NCI-H2171 treated with DMSO at 0.1 percent for 48 hours (cell line): ENCODE results near the gene PIP5K1B.
A peak's percentile ranks its signal among the peaks of the same experiment; 100 is the strongest.

ENCODE experiments used
- DNase-seq: peaks from one replicate; lab custom pipeline; 2025; lab: John Stamatoyannopoulos, UW

The PIP5K1B gene

DNA sequence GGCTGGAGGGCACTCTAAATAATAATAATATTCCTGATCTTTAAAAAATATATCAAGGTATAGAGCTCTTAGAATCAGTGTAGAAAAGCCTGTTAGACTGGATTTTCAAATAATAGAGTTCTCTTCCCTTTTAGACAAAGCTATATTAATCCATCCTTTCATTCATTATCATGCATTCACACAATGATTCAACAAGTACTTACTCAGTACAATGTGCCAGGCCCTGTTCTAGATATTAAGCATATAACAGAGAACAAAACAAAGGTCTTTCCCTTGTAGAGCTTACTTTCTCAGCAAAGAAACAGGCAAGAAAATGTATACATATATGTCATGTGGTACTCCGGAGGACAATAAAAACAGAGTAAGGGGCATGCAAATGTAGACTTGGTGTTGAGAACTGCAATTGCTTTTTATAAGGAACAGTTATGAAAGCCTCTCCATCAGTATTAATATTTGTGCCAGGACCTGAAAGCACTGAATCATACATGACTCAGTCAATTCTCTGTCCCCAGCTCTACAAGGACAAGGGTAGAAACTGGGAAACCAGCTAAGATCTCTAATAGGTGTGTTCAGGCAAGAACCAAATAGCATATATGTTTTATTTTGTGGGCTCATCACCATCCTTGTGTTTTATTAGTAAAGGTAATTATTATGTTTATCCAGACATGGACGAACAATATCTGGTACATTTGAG is 72.2 kb downstream of the PIP5K1B start:
- no peak for DNase-seq

DNA sequence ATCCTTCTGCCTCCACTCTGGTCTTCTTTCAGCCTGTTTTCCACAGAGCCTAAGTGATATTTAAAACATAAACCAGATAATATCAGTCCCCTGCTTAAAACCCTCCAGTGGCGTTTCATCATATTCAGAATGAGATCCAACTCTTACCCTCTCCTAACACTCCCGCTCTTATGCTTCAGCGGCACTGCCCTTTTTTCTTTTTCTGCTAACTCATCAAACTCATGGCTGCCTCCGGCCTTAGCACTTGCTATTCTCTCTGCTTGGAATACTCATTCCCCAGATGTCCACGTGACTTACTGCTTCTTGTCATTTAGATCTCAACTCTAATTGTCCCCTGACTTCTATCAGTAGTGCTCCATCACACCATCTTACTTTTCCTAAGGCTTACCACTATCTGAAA is 73.6 kb downstream of the PIP5K1B start:
- DNase-seq = no peak

DNA sequence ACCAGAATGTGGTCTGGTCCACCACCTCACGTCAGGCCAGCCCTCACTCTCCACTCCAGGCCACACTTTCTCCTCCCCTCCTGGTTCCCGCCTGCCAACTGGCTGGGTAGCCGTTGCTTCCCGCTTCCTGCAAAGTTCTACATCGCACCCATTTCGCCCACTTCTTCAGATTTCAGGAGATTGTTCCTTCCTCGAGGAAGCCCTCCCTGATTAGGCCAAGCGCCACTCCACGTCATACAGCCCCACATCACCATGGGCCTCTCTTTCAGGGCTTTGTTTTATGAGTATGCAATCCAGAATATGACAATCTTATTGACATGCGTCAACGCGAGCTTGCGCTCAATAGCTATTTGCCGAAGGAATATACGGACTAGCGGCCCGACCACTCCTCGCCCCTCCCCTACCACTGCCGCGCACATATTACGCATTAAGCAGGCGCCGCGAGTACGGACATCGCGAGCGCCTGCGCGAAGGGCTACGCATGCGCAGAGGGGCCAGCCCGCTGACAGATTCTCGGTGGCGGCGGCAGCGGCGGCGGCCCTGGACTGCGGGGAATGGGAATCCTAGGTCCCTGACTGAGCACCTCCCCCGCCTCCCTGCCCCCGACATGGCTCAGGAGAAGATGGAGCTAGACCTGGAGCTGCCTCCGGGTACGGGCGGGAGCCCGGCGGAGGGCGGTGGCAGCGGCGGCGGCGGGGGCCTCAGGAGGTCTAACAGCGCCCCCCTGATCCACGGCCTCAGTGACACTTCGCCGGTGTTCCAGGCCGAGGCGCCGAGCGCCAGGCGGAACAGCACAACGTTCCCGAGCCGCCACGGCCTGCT is 74.7 kb downstream of the PIP5K1B start:
- DNase-seq = peak; percentile 91

DNA sequence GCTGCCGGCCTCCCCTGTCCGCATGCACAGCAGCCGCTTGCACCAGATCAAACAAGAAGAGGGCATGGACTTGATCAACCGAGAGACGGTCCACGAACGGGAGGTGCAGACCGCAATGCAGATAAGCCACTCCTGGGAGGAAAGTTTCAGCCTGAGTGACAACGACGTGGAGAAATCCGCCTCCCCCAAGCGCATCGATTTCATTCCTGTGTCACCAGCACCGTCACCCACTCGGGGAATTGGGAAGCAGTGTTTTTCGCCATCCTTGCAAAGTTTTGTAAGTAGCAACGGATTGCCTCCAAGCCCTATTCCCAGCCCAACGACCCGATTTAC is 75.3 kb downstream of the PIP5K1B start:
- no peak for DNase-seq

DNA sequence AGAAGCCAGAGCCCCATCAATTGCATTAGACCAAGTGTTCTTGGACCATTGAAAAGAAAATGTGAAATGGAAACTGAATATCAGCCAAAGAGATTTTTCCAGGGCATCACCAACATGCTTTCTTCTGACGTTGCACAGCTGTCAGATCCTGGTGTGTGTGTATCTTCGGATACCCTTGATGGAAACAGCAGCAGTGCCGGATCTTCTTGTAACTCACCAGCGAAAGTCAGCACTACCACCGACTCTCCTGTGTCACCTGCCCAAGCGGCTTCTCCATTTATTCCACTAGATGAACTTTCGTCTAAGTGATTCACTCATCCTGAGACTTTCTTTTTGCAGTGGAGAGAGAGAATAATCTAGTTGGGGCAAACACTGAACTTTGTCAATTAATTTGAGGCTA is 75.7 kb downstream of the PIP5K1B start:
- DNase-seq = no peak

DNA sequence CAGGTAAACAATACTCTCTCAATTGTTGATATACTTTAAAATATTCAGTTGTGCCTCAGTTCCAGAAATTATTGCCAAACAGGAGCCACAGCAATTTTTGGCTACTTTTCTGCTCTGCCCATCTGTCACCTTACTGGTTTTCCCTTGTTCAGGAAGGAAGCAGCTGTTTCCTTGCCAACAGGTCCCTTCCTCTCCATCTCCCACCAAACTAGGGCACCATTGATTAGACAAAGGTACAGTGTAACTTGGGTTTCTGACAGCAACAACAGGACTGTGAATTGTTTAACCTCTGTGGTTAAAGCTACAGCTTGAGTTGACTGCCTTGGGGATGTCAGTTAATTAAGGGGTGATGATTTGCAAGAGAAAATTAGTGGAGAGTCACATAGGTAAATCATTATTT is 76.9 kb downstream of the PIP5K1B start:
- DNase-seq = no peak

DNA sequence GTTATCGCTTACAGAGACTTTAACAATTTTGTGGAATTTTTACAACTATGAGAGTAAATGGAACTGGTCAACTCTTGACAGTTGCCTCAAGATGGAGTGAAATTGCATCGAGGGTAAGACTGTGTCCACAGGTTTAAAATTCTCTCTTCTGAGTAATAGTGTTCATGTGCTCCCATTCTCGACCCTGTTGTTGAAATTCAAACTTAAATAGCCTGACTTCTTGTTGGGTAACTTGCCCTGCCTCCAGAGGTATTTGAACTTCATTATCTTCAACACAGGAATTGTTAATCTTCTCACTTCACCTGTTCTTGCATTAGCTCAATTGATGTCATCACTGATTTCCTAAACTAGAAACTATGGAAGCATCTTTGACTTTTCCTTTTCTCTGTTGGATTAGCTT is 77.5 kb downstream of the PIP5K1B start:
- no peak for DNase-seq

DNA sequence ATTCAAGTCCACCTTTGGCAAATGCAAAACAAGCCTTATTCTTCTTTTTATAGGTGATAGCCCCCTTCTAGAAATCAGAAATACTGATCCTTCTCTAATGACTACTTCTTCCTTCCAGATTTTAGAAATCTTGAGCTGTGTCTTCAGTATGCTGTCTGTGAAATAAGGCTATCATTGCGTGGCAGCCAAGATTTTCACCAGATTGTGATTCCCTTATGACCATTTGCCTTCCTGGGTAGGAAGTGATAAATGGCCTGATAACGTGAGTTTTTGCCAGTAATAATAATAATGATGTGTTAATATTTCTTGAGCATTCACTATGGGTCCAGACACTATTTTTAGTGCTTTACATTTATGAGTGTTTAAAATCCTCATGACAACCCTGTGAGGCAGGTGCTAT is 80.9 kb downstream of the PIP5K1B start:
- no peak for DNase-seq

DNA sequence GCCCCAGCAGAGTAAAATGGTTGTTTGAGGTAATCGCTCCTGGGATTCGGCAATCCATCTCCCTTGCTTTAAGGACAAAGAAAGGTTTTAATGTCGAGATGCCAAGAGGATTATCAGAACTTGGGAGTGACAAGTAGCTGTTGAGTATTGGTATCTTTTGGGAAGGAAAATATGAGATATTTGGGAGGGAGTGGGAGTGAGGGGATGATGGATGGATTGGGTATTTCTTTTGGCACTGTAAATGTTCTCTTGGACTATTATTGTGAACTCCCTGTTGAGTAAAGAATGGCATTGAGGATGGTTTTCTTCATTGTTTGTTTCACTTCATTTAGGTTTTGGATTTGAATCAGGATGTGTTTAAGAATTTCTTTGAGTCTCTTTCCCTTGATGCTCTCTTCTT is 86.1 kb downstream of the PIP5K1B start:
- DNase-seq = no peak

DNA sequence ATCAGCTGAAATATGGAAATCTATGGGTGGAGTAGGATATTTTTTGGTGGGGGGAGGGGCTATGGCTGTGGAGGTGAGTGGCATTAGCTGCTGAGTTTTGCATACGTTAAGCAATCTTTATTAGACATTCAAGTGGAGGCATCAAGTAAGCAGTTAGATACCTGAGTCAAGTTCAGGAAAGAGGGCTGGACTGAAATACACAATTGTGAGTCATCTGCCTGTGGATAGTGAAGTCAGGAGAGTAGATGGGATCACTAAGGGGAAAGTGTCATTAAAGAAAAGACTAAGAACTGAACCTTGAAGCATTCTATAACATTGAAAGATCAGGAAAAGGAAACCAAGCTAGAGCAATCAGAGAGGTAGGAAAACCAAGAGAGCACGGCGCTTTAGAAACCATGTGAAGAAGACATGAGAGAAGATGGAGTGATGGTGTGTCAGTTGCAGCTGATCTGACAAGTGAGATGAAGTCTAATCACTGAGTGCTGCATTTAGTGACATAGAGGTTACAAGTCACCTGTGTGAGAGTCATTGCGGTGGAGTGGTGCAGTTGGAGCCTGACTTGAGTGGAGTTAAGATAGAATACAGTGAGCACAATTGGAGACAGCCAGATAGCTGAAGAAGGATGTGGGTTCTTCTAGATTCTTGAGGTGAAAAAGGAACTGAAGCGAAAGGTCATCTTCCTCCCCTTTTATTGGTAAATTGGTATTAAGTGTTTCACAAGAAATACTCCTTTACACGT is 88.7 kb downstream of the PIP5K1B start:
- no peak for DNase-seq

DNA sequence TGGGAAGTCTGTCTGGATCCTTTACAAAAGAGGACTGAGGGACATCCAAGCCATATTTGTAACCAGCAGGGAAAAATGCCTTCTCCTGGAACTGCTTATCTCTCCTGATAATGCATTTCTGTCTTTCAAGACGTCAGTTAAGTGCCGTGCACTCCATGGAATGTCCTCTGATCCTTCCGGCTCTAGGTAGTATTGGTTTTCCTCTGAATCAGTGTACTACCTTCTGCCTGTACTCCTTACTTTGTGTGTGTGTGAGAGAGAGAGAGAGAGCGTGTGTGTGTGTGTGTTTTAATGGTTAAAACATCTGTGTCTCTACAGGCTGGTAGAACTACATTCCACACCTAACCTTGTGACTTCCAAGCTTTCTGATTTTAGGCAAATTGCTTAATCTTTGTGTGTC is 89.9 kb downstream of the PIP5K1B start:
- no peak for DNase-seq

DNA sequence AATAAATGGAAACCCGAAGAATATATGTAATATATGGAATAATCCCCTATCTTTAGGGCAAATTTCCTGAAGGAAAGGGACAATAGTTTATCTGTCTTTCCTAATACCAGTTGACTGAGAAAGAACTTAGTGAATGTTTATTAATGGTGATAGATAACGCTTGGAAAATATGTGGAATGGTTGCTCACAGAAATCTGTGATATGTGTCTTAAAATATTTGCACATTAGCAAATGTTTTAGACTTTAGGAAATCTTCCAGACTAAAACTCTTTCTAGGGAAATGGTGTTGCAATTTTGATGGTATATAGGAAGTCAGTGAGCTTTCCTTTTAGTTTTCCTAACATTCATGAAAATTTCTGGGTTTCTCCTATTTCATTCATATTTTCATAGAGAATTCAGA is 90.4 kb downstream of the PIP5K1B start:
- DNase-seq = no peak

DNA sequence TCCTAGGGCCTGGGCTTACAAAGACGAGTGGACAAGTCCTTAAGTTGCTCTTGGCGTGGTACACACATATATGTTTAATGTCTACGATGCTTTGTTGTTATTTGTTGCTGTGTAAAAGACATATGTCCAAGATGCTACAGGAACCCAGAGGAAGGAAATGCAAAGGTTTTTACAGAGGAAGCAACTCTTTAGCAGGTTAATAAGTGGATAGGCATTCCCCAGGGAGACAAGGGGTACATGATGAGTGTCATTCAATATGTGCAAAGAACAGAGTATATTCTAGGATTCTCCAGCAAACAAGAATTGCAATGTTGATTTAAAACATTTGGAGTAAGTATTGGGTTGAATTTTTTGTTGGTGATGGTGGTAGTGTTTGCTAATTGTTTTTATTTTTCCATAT is 92.1 kb downstream of the PIP5K1B start:
- DNase-seq = no peak

DNA sequence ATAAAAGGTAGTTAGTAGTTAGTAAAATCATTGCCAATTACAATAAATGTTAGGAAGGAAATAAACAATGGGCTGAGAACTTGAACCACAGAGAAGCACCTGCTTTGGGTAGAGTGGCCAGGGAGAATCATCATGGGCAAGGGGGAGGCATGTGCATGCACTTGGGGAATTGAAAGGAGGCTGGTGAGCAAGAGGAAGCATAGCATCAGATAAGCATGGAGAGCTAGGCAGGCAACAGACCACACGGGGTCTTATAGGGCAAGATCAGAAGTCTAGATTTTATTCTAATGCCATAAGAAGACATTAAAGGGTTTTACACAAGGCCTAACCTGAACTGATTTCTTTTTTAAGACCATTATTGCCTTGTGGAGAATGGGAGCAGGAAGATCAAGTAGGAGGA is 93.4 kb downstream of the PIP5K1B start:
- DNase-seq = no peak

DNA sequence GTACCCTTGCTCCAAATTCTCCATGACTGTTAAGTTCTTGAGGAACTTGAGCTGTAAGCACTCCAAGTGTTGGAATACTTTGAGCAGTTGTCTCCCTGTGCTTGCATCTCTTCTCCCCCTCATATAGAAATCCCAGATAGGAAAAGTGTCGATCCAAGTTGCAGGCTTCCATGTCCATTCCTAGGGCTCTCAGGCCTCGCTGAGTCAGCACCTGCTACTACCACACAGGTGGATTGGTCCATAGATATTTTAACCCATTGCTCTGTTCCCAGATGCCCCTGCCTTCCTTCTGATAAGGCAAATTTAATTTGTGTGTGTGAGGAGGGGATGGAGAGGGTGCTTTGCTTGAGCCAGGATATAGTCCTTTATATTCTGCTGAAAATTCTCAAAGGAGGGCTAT is 95.8 kb downstream of the PIP5K1B start:
- no peak for DNase-seq

DNA sequence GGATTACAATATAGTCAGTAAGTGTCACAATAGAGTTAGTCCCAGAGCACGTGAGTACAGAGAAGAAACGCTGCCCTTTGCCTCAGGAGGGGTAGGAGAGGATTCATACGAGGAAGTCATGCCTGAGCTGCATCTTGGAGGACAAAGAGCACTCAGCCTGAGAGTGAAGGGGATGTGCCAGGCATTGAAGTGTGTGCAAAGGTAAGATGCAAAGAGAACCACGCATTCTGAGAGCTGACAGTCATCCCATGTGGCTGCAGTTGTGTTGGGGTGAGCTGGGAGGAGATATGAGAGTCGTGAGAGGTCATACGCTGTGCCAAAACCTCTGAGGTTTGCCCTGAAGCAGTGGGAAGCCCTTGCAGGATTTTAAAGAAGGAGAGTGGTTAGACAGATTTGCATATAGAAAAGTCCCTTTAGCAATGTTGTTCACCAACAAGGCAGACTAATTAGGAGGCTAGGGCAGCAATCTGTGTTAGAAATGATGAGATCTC is 97.5 kb downstream of the PIP5K1B start:
- no peak for DNase-seq

DNA sequence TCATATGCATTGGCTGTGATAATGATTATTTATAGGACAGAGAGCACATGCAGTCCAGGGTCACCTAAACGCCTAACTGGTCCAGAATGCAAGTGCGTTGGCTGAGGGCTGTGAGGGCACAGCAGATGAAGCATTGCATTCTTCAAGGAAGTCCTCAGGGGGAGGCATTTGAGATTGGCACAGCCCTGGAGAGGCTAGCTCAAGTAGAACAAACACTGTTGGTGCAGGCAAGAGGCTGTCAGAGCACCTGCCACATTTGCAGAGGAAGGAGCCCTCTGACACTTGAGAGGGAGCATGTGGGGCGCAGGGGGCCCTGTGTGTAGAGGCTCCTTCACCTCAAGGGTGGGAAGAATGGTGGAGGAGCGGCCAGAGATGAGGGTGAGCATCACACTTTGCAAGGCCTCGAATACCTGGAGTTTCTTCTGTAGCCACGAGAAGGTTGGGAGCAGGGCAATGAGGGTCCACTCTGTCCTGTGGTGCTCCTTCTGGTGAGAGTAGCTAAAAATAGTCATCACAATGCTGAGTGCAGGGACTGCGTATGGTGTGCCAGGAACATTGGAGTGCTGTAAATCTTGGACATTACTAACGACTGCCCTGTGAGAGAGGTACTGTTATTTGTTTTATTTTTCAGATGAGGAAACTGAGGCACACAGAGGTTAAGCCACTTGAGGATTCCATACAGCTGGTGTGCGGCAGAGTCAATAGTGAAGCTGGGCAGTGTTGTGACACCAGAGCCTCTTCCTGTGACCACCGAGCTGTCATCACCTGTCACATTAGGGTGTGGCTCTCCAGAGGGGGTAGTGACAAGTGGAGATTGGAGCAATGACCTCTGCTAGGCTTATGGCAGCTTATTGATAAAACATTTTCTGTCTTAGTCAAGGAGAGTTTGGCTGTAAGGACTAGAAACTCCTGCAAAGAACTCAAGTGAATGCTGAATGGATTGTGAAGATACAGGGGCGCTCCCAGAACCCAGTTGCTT is 100.2 kb downstream of the PIP5K1B start:
- DNase-seq = no peak

DNA sequence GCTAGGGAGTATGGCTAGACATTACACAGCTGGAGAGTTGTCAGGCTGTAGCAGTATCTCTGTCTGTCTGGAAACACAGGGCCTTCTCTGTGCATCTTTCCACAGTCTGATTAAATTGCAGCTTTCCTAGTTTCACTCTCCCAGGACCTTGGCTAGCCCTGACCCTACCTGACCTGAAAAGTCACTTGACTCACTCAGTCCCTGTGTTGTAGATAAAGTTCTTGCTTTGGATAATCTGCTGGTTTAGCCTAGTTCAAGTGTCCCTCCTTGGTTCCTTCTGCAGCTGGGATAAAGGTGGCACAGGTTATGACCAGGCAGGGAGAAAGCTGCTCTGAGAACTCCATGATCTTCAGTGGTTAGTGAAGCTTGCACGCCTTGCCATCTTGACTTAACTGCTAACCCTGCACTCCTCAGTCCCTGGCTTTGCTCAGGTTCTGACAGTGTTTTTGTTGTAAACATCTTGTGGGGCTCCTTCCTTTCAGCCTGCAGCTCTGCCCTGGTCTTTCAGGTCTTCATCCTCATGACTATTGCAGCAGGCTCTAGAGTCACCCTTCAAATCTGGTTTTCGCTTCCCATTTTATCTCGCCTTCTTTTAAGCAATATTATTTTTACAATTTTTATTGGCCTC is 101.0 kb downstream of the PIP5K1B start:
- DNase-seq = no peak

DNA sequence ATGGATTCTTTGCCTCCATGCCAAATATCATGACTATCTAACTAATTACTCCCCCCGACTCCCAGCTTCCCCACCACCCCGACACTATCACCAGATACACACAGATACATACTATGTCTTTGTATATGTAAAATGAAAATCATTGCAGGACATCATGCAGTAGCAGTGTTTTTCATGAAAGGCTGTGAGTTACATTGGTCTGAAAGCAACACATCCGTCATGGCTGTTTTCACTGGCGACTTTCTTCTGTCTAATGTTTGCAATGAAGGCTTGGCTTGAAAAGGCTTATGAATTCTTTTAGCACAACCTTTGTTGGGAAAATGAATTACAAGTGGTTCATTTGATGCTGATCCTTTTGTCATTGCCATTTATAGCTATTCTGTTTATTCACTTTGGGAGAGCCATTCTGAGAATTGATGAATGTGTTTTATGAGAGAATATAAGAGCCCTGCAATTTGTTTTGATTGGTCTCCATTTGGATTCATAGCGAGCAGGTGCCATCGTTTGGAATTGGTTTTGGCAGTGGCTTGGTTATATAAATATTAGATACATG is 103.4 kb downstream of the PIP5K1B start:
- DNase-seq = no peak

DNA sequence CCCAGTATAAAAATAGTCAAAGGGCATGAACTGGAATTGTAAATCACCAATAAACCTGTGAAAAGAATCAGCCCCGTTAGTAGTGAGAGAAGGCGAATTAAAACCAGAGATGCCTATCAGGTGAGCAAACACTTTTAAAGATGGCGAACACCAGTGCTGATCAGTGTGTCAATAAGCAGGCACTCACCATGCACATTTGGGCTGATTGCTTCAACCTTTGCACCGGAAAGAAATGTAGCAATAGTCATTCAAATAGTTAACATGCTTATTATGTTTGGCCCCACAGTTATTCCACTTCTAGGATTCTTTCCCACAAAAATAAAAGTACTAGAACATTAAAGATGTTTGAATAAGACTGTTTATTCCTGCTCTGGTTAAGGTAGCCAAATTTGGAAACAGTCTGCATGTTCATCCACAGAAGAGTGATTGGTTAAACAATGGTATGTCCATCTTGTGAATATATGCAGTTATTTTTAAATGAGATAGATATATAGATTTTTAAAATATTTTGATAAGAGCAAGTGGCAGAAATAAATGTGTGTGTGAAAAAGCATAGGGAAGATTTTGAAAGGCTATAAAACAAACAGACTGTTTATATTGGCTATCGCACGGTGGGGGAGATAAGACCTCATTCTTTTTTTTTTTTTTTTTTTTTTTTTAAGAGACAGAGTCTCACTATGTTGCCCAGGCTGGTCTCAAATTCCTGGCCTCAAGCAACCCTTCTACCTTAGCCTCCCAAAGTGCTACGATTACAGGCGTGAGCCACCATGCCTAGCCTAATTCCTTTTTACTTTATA is 112.2 kb downstream of the PIP5K1B start:
- DNase-seq = no peak
